IMR-90 (cell line): ENCODE measurements around the gene PCBP4. TPM values are rescaled to one million over a fixed set of nuclear protein-coding genes. Genes with fewer than 3 reads are reported as not detected.

Experiments
- ATAC-seq: fragments of 200-7000 bp; cut with Tn5 transposase; 2 replicates; pipeline ENCODE4 v1.9.1; 2020; ENCODE audit warnings: low read depth, mild to moderate bottlenecking, moderate library complexity
- BruUV-seq: library from RNA; stranded (reverse); fragments of 400-500 nt; replicated peaks from 2 replicates; lab custom pipeline; 2021; lab: Mats Ljungman, UMichigan
- CTCF ChIA-PET: fragments of 300-600 bp; formaldehyde crosslinking; extraction: SDS; loops from one replicate; lab custom pipeline; 2021; ENCODE audit warnings: antibody characterized with exemption; lab: Yijun Ruan, JAX
- POLR2A ChIA-PET: fragments of 300-600 bp; sonication (Branson Sonifier 250); formaldehyde crosslinking; loops from one replicate; lab custom pipeline; 2022; ENCODE audit warnings: antibody characterized with exemption; ENCODE audit not compliant: unreplicated experiment; lab: Charles Lee
- DNase-seq: peaks from one replicate; pipeline ENCODE4 v3.0.0; 2013
- H2AFZ ChIP-seq: replicated peaks from 2 replicates; pipeline ENCODE3; 2013; ENCODE audit warnings: low read length, mild to moderate bottlenecking; ENCODE audit not compliant: poor library complexity
- H2AK5ac ChIP-seq: 2 replicates; pipeline ENCODE4 v1.6.1; 2013; ENCODE audit warnings: low read depth, low read length, inconsistent platforms
- H2AK9ac ChIP-seq: replicated peaks from 2 replicates; pipeline ENCODE3; 2013; ENCODE audit warnings: mild to moderate bottlenecking, low read depth, low read length, moderate library complexity; ENCODE audit not compliant: poor library complexity
- H2BK120ac ChIP-seq: 2 replicates; pipeline ENCODE4 v1.6.1; 2013; ENCODE audit warnings: low read depth, low read length, inconsistent platforms
- H2BK15ac ChIP-seq: 3 replicates; pipeline ENCODE4 v1.6.1; 2013; ENCODE audit warnings: low read depth, low read length, inconsistent platforms
- H2BK20ac ChIP-seq: 2 replicates; pipeline ENCODE4 v1.6.1; 2013; ENCODE audit warnings: low read depth, mild to moderate bottlenecking, inconsistent platforms, low read length, moderate library complexity
- H2BK5ac ChIP-seq: 2 replicates; pipeline ENCODE4 v1.6.1; 2013; ENCODE audit warnings: mild to moderate bottlenecking, low read depth, low read length, inconsistent platforms; ENCODE audit not compliant: poor library complexity, severe bottlenecking
- H3K14ac ChIP-seq: replicated peaks from 2 replicates; pipeline ENCODE4 v1.6.1; 2013; ENCODE audit warnings: low read depth, low read length, inconsistent platforms
- H3K18ac ChIP-seq: 2 replicates; pipeline ENCODE4 v1.6.1; 2013; ENCODE audit warnings: low read depth, low read length, control low read depth
- H3K23ac ChIP-seq: 2 replicates; pipeline ENCODE4 v1.6.1; 2013; ENCODE audit warnings: low read depth, low read length, inconsistent platforms
- H3K27ac ChIP-seq: 2 replicates; pipeline ENCODE4 v1.5.1; 2013; ENCODE audit warnings: mild to moderate bottlenecking, control low read depth, low read length; ENCODE audit not compliant: insufficient read depth
- H3K27me3 ChIP-seq: 2 replicates; pipeline ENCODE4 v1.6.1; 2013; ENCODE audit warnings: low read length; ENCODE audit not compliant: control insufficient read depth, insufficient read depth
- H3K36me3 ChIP-seq: 2 replicates; pipeline ENCODE4 v1.6.1; 2013; ENCODE audit warnings: low read length, mixed read lengths; ENCODE audit not compliant: control insufficient read depth, insufficient read depth
- H3K4ac ChIP-seq: 2 replicates; pipeline ENCODE4 v1.6.1; 2013; ENCODE audit warnings: low read depth, low read length, inconsistent platforms
- H3K4me1 ChIP-seq: 2 replicates; pipeline ENCODE4 v1.6.1; 2013; ENCODE audit warnings: low read length, mixed read lengths; ENCODE audit not compliant: control insufficient read depth, insufficient read depth
- H3K4me2 ChIP-seq: 2 replicates; pipeline ENCODE4 v1.6.1; 2013; ENCODE audit warnings: low read depth, mild to moderate bottlenecking, control low read depth, low read length, moderate library complexity
- H3K4me3 ChIP-seq: 2 replicates; pipeline ENCODE4 v1.5.1; 2013; ENCODE audit warnings: low read depth, mild to moderate bottlenecking, control low read depth, low read length, moderate library complexity; ENCODE audit not compliant: insufficient read depth
- H3K56ac ChIP-seq: 2 replicates; pipeline ENCODE4 v1.6.1; 2013; ENCODE audit warnings: low read length, inconsistent platforms; ENCODE audit not compliant: insufficient read depth; ENCODE audit errors: extremely low read depth
- H3K79me1 ChIP-seq, 2 experiments: 2 replicates each; pipeline ENCODE4 v1.6.1; 2013; ENCODE audit warnings: low read length in 2 of 2, inconsistent platforms in 1 of 2, low read depth in 1 of 2
- H3K9ac ChIP-seq: 2 replicates; pipeline ENCODE4 v1.6.1; 2013; ENCODE audit warnings: low read depth, low read length, control low read depth
- H3K9me1 ChIP-seq: 2 replicates; pipeline ENCODE4 v1.6.1; 2013; ENCODE audit warnings: low read length, inconsistent platforms; ENCODE audit not compliant: insufficient read depth
- H3K9me3 ChIP-seq: 2 replicates; pipeline ENCODE4 v1.6.1; 2013; ENCODE audit warnings: low read length; ENCODE audit not compliant: control insufficient read depth, insufficient read depth
- H4K20me1 ChIP-seq: 2 replicates; pipeline ENCODE4 v1.6.1; 2013; ENCODE audit warnings: low read length, inconsistent platforms; ENCODE audit not compliant: insufficient read depth
- H4K5ac ChIP-seq: 2 replicates; pipeline ENCODE4 v1.6.1; 2013; ENCODE audit warnings: mild to moderate bottlenecking, low read depth, low read length, control low read depth
- H4K8ac ChIP-seq, 2 experiments: 2 replicates each; pipeline ENCODE4 v1.6.1; 2013; ENCODE audit warnings: low read depth in 2 of 2, low read length in 2 of 2, control low read depth in 1 of 2, inconsistent platforms in 1 of 2
- H4K91ac ChIP-seq: 2 replicates; pipeline ENCODE4 v1.6.1; 2013; ENCODE audit warnings: low read depth, low read length, inconsistent platforms; ENCODE audit not compliant: insufficient read depth
- ELK1 ChIP-seq: fragments of 150-350 bp; IDR thresholded peaks from 2 replicates; pipeline ENCODE4 v1.6.1; 2016; ENCODE audit warnings: low read depth, mild to moderate bottlenecking, low read length, moderate library complexity, borderline replicate concordance
- MAFK ChIP-seq: IDR thresholded peaks from 2 replicates; pipeline ENCODE4 v1.6.1; 2012; ENCODE audit warnings: low read depth, low read length, improper control_type of control experiment
- MXI1 ChIP-seq: IDR thresholded peaks from 2 replicates; pipeline ENCODE4 v1.6.1; 2012; ENCODE audit warnings: low read depth, mild to moderate bottlenecking, low read length, moderate library complexity, borderline replicate concordance
- SMC3 ChIP-seq: fragments of 150-350 bp; IDR thresholded peaks from 2 replicates; pipeline ENCODE4 v1.6.1; 2016; ENCODE audit warnings: low read depth, mild to moderate bottlenecking, antibody characterized with exemption, low read length, moderate library complexity
- WGBS, 2 experiments: methylation state at CpG; one replicate each; pipeline versions ENCODE4 v1.1.5 to v1.1.7; 2013; ENCODE audit warnings: missing lambda C conversion rate in 2 of 2; ENCODE audit not compliant: insufficient read length in 1 of 2; ENCODE audit errors: extremely low coverage in 2 of 2; 5-methylcytosine and 5-hydroxymethylcytosine counted together
- dilution Hi-C: fragments of 300-500 bp; cut with HindIII; formaldehyde crosslinking; loops from one replicate; pipeline ENCODE4 v1.14.3; 2018; ENCODE audit warnings: low sequenced_read_pairs; ENCODE audit not compliant: unreplicated experiment
- in situ Hi-C: fragments of 300-500 bp; cut with MboI; formaldehyde crosslinking; loops from 3 replicates; pipeline ENCODE4 v1.14.3; 2019; ENCODE audit warnings: low sequenced_read_pairs, inconsistent platforms, mixed read lengths
- intact Hi-C: fragments of 100-400 bp; cut with micrococcal nuclease; formaldehyde crosslinking; loops from 2 replicates; pipeline ENCODE4 v1.10.0; 2022
- polyA plus RNA-seq, 3 experiments: library from polyadenylated mRNA; depleted of rRNA; stranded (reverse); fragments of >200 nt; gene quantifications; 2 replicates each; pipeline ENCODE4 v1.2.3, GENCODE V29; 2012; ENCODE audit warnings: low replicate concordance in 1 of 3
- total RNA-seq: library from RNA; depleted of rRNA; stranded (reverse); fragments of >200 nt; gene quantifications from 2 replicates; pipeline ENCODE4 v1.2.3, GENCODE V29; 2012

PCBP4 gene
- total and polyA plus RNA-seq, 2 of the 4 experiments (the other 2 are of a cell fraction), result 70.8 to 110 TPM

GRCh38 chr3:51954105-51954504 lies 13.1 kb downstream of the PCBP4 start:
- ChIA-PET CTCF (interaction anchor here (0.9 kb wide), 1 partner anchor 20 kb away, joined by 4 read pairs; the partner anchor contains the start of gene ABHD14B), POLR2A (interaction anchor here (1.0 kb wide), 1 partner anchor 13 kb away, joined by 3 read pairs; the partner anchor contains the start of gene RRP9)
- H3K36me3 ChIP-seq, result peaks cover 17% of the 10 kb centered on the region; the same call in 1 of the 2 replicates
- no peak overlapping the region for H4K91ac ChIP-seq
- dilution Hi-C loops (no loop called here), intact Hi-C loops (no loop called here), in situ Hi-C loops (loop anchor here (25.0 kb wide), 1 partner anchor 1617 kb away; the partner anchor contains the start of genes RASSF1, TUSC2 and ZMYND10)
- H3K23ac ChIP-seq, result no peak overlapping the region
- H3K14ac ChIP-seq, result no peak overlapping the region
- peaks cover 3% of the 10 kb centered on the region; the same call in 1 of the 2 replicates for H4K20me1 ChIP-seq
- H2AFZ ChIP-seq, result no peak overlapping the region
- 80% methylated on average over 3 of the region's 6 CpGs; no CpG with 5 or more reads in 1 of the 2 experiments for WGBS, 2 experiments
- H3K4me1 ChIP-seq, result peaks cover 9% of the 10 kb centered on the region
- peak overlapping the region; percentile 69 for H4K5ac ChIP-seq
- no peak overlapping the region for H3K9ac ChIP-seq
- no TSS peak for BruUV-seq
- no peak overlapping the region for H3K56ac ChIP-seq
- no peak overlapping the region for H2AK9ac ChIP-seq
- DNase-seq (no peak), ATAC-seq (no peak)
- H2BK20ac ChIP-seq, result 0 out of 2 replicates have a peak overlapping the region, but pooled peaks have one; percentile 43
- H3K27me3 ChIP-seq, result no peaks in the 10 kb centered on the region
- H2AK5ac ChIP-seq, result peak overlapping the region; percentile 47; the same call in 1 of the 2 replicates
- H3K4me3 ChIP-seq, result no peak overlapping the region
- TF ChIP-seq ELK1 (no peak), MAFK (no peak), MXI1 (no peak), SMC3 (no peak)
- H4K8ac ChIP-seq, result peak overlapping the region; percentile 36 to 41; a peak in 1 of 4 replicates
- H3K9me1 ChIP-seq, result peaks cover 6% of the 10 kb centered on the region; the same call in 1 of the 2 replicates
- no peak overlapping the region for H3K4me2 ChIP-seq
- peak overlapping the region; percentile 25; the same call in 1 of the 2 replicates for H2BK120ac ChIP-seq
- H2BK15ac ChIP-seq, result no peak overlapping the region
- no peak overlapping the region for H3K27ac ChIP-seq
- H3K79me1 ChIP-seq, result no peaks in the 10 kb centered on the region
- H3K18ac ChIP-seq, result no peak overlapping the region
- no peak overlapping the region for H2BK5ac ChIP-seq
- H3K4ac ChIP-seq, result peak overlapping the region; percentile 30
- H3K9me3 ChIP-seq, result no peaks in the 10 kb centered on the region
